Right lobe of liver (tissue), 4 donors: ENCODE data around the gene PDK2.

ENCODE experiments used
- CTCF ChIP-seq, 4 donors: fragments of 200-600 bp in 3 of 4; fragments of 450-650 bp in 1 of 4; IDR thresholded peaks; one replicate each; pipeline versions ENCODE4 v1.5.1 to v1.8.0; 2016 to 2022; ENCODE audit warnings: antibody characterized with exemption in 4 of 4, mild to moderate bottlenecking in 2 of 4
- POLR2A ChIP-seq: fragments of 450-650 bp; IDR thresholded peaks from one replicate; pipeline ENCODE4 v1.6.1; 2017; ENCODE audit warnings: antibody characterized with exemption, mild to moderate bottlenecking
- donor health status: DM: no; HTN: no; CAD: no.
- donor health status: DM: no; HTN: no; CAD: no.
- donor health status: DM: no; HTN: yes; CAD: no.

- no peak for TF ChIP-seq CTCF (IDR thresholded peaks at IDR 0.05)
- no peak for TF ChIP-seq POLR2A
Observed at GRCh38 chr17:50091918-50092285, 3.2 kb upstream of the PDK2 start.
